ENCODE results near the gene LDHAL6B.

GRCh38 chr15:59237924-59238331 is 31.3 kb downstream of the LDHAL6B start:
- TF ChIP-seq GABPA (IDR thresholded peaks at IDR 0.05; ENCODE audit: borderline replicate concordance, insufficient read depth, low read length), result no peak
- no peak for TF ChIP-seq CHD1 (IDR thresholded peaks at IDR 0.05; ENCODE audit: low read depth, low read length)
- no peak for TF ChIP-seq SIN3A (conservative IDR thresholded peaks at IDR 0.05 in 1 of 2, IDR thresholded peaks at IDR 0.05 in 1 of 2; ENCODE audit: low read depth in 1 of 2, low read length in 2 of 2)
- no peak for TF ChIP-seq CREB1 (IDR thresholded peaks at IDR 0.05)
- no peak for TF ChIP-seq CTCF (IDR thresholded peaks at IDR 0.05; ENCODE audit: control extremely low read depth in 1 of 3, insufficient read depth in 1 of 3, low read depth in 1 of 3, low read length in 3 of 3)
- TF ChIP-seq TBP (IDR thresholded peaks at IDR 0.05; ENCODE audit: low read depth, low read length), result no peak
- no peak for TF ChIP-seq CEBPB (IDR thresholded peaks at IDR 0.05; ENCODE audit: low read depth, low read length)
- no peak for TF ChIP-seq SP4 (IDR thresholded peaks at IDR 0.05; ENCODE audit: low read length)
- no peak for TF ChIP-seq POLR2A (IDR thresholded peaks at IDR 0.05; ENCODE audit: control extremely low read depth in 1 of 2, low read depth in 2 of 2, low read length in 2 of 2)
- no peak for TF ChIP-seq MAFK (IDR thresholded peaks at IDR 0.05; ENCODE audit: low read depth, low read length)
- TF ChIP-seq TEAD4 (IDR thresholded peaks at IDR 0.05; ENCODE audit: low read depth, low read length), result no peak

Measured in H1 (cell line).